Stimulated activated CD4-positive, alpha-beta T cell treated with anti-CD3 and anti-CD28 coated beads, Interleukin-15, amount 100 ng/mL, for 48 hours (primary cell): Measurements from ENCODE around the gene ZNF501.

Experiments used
- DNase-seq, 2 donors: peaks; one replicate each; pipeline ENCODE4 v3.0.0-alpha.2; 2020; ENCODE audit warnings: low read depth in 2 of 2

Gene ZNF501

DNA sequence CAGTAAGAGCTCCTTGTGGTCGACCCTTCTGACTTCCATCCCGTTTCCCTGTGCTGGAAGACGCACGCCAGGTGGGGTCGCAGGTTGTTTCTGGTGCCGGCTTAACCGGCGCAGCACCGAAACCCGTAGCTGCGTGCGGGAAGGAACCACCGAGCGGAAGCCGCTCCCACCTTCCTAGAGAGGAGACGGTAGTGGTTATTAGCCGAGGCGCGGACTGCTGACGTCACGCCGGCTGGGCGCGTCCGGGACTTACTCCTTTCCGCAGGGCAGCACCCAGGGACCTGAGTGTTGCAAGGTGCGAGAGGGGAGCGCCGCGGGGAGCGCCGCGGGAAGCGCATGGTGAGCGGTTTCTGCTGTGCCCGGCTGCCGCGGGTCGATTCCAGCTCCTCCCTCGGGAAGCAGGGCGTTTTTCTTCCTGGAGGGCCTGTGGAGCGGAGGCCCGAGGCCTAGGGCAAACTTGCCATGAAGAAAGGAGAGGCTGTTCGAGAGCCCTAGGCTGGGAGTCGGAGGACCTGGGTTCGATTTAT is at the start of gene ZNF501:
ZNF501 (plus strand) TSS at position 252 of the 527 bp plus-strand sequence. CDS start 4,787 bp downstream, outside the sequence.
- peak; percentile 82 to 83 for DNase-seq

DNA sequence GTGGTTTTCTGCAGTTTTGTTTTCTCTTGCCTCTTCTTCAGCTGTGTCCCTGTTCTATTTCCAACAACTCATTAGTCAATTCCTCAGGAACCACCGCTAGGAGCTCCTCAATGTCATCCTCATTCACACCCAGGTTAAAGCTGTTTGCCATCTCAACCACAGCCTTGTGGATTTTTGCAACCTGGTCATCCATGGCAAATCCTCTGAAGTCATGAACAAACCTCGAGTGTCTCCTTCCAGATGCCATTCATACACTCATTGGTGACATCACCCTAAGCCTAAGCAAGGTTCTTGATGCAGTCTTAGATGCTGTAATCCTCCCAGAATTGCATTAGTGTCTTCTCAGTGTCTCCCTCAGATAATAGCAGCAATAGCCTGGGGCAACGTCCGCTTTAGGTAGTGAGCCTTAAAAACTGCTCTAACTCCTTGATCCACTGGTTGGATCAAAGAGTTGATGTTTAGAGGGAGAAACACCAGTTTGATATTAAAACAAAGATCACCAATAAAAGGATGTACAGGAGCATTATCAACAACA is 48.4 kb upstream of the ZNF501 start:
- no peak for DNase-seq

DNA sequence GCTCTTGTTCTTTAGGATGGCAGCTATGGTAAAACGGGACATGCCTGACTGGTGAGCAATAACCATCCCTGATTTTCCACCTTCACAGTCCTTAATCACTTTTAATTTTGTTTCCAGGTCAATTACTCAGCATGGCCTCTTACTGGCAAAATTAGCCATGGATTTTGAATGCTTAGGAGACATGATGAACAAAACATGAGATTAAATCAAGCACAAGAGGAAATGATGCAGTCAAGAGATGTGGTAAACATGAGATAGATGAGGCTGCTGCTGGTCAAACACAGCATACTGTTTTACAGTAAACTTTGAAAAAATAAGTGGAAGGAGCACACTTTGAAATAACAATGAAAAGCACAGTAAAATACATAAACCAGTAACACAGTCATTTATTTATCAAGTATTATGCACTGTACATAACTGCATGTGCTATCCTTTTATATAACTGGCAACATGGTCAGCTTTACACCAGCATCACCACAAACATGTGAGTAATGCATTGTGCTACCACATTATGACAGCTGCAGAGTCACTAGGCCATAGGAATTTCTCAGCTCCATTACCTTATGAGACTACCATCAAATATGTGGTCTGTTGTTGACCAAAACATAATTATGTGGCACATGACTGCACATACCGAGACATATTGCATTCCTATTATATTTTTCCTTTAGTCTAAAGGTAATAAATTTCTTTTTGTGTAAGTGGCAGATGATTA is 47.1 kb upstream of the ZNF501 start:
- no peak for DNase-seq

DNA sequence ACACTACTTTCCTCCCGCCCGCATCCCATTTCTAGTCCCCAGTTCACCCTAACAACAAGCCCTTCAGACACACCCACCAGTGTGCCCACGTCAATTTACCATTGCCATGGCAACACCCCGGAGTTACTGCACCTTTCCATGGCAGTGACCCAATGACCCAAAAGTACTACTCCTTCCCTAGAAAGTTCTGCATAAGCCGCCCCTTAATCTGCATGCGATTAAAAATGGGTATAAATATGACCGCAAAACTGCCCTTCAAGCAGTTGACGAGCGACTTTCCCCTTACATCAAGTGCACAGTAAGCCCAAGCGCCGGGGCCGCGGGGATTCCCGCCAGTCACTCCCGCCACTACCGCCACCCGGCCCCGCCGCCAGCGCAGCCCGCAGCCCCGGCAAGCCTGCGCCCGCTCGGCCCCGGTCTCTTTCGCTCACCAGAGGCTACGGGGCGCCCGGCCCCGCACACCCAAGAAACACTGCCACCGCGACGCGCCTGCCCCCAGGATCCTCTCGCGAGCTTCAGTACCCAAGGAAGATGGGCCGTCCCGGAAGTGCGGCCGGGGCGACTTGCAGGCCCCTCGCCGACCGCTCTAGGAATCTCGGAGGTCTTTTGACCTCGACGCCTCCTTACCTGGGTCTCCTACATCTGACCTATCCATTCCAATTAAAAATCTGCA is 44.2 kb upstream of the ZNF501 start:
- DNase-seq = peak; percentile 48

DNA sequence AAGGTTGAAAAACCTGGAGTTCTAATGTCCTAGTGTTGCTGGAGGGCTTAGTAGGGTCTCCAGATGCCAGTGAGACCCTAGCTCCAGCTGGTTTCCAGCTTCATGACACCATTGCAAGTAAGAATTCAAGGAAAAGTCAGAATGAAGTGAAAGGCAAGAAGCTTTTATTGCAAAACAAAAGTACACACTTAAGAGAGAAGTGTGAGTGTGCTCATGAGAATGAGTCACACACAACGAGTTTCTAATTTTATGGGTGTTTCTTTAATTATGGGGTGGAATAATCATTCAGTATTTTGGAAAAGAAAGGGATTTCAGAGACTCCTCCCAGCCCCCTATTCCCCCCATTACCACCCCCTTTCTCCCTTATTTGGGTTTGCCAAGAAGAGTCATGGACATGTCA is 41.5 kb upstream of the ZNF501 start:
- no peak for DNase-seq

DNA sequence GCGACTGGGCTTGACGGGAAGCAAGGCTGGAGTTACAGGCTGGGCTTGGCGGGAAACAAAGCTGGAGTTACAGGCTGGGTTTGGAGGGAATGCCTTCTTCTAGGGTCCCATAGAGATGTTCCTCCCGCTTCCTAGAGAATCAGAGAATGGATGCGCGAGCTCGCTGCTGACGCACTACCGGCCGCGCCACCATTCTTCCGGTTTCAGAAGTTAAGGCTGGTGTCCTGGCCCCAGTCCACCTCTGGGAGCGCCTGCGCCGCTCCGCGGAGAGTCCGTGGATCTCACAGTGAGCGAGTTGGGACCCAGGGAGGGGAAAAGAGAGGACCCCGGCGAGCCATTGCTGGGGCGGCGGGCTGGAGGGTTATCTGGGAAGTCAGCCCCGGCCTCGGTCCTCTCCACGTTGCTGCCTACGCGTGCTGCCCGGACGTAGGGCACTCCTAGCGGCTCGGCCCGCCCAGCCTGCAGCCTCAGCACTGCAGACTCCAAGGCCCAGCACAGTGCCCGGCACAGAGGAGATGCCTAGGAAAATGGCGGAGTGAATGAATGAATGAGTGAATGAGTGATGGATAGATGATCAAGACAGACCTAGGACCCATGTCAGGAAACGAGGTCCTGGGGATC is 16.9 kb upstream of the ZNF501 start, which contains the start of gene ZNF502:
ZNF502 (plus strand) TSS at position 206 of the 621 bp plus-strand sequence. CDS start 7,602 bp downstream, outside the sequence.
- peak; percentile 41 to 43 for DNase-seq

DNA sequence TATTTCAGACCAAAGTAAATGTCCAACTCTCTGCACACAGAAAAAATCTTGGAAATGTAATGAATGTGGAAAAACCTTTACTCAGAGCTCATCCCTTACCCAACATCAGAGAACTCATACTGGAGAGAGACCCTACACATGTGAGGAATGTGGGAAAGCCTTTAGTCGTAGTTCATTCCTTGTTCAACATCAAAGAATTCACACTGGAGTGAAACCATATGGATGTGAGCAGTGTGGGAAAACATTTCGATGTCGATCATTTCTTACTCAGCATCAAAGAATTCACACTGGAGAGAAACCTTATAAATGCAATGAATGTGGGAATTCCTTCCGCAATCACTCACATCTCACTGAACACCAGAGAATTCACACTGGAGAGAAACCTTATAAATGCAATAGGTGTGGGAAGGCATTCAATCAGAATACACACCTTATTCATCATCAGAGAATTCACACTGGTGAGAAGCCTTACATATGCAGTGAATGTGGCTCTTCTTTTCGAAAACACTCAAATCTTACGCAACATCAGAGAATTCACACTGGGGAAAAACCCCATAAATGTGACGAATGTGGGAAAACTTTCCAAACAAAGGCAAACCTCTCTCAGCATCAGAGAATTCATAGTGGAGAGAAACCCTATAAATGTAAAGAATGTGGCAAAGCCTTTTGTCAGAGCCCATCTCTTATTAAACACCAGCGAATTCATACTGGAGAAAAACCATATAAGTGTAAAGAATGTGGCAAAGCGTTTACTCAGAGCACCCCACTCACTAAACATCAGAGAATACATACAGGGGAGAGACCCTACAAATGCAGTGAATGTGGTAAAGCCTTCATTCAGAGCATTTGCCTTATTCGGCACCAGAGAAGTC is 8.0 kb upstream of the ZNF501 start:
- DNase-seq = no peak

DNA sequence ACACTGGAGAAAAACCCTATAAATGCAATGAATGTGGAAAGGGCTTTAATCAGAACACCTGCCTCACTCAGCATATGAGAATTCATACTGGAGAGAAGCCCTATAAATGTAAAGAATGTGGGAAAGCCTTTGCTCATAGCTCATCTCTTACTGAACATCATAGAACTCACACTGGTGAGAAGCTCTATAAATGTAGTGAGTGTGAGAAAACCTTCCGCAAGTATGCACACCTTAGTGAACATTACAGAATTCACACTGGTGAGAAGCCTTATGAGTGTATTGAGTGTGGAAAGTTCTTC is 7.4 kb upstream of the ZNF501 start:
- DNase-seq = no peak

DNA sequence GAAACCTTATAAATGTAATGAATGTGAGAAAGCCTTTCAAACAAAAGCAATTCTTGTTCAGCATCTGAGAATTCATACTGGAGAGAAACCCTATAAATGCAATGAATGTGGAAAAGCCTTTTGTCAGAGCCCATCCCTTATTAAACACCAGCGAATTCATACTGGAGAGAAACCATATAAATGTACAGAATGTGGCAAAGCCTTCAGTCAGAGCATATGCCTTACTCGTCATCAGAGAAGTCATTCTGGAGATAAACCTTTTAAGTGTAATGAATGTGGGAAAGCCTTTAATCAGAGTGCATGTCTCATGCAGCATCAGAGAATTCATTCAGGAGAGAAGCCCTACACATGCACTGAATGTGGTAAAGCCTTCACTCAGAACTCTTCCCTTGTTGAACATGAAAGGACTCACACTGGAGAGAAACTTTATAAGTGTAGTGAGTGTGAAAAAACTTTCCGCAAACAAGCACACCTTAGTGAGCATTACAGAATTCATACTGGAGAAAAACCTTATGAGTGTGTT is 5.3 kb downstream of the ZNF501 start:
- no peak for DNase-seq

DNA sequence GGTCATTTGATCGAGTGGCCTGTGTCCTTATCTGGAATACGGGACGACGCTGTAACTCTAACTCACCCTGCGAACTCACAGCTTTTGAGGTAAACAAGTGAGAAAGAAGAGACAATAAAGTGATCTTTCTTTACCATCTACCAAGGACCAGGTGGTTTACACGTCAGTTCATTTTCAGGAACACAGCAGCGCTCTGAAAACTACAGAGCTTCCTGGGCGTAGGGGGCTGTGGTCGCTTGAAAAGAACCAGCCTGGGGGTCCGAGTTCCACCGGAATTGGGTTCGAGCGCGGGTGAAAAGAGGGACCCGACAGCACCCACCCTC is 31.6 kb downstream of the ZNF501 start:
- no peak for DNase-seq

DNA sequence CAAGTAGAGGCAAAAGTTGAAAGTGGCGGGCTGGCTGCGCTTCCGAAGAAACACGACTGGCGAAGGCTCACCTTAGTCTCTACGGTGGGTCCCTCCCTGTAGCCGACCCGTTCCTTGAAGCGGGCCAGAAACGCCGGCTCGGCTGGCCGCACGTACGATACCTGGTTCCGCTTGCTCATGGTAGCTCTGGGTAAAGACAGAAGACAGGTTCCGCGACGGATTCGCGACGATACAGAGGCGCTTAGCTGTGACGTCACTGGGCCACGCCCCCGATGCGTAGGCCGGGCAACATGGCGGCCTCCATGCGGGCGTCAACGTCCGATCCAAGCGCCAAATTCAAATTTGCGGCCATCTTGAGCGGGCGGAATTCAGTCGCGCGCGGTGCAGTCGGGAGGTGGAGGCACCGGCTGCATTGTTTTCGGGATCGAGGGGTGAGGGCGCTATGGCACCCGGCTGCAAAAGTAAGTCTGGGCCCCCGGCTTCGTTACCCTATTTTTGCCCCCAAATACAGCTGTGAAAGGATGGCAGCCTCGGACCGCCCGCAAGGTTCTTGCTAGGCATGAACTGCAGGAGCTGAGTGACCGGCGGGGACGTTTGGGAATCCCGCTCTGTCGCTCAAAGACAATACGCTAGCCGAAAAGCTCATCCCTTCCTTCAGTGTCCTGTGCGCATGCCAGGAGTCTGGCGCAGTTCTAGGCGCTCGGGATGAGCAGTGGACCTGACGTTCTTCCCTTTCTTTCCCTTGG is 32.2 kb downstream of the ZNF501 start, which contains the start of the genes KIAA1143 and KIF15:
KIAA1143 (minus strand) TSS at position 196 of the 746 bp plus-strand sequence; CDS start at position 179, 17 bp downstream.
KIF15 (plus strand) TSS at position 371 of the 746 bp plus-strand sequence; CDS start at position 443, 72 bp downstream.
- DNase-seq = peak; percentile 93 to 97

DNA sequence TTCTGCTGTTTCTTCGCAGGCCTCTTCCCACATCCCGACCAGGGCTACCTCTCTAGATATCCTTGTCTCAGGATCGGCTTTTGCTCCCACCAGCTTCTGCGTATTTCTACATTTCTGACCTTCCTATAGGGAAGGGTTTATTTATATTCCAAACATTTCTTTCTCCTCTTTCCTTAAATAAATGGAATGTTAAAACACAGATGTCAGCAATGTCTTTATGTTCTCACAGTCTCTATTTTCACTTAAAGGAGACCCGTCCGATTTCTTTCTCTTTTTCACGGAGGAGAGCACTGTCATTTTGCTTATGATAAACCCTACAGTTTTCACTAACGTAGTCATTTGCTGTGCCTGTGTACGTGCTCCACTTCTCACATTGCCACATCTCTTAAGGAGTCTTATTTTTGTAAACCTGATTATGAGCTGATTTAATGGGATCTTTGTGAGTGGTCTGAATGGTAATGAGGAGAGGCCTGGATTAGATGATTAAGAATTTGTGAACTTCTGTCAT is 32.8 kb downstream of the ZNF501 start:
- DNase-seq = no peak

DNA sequence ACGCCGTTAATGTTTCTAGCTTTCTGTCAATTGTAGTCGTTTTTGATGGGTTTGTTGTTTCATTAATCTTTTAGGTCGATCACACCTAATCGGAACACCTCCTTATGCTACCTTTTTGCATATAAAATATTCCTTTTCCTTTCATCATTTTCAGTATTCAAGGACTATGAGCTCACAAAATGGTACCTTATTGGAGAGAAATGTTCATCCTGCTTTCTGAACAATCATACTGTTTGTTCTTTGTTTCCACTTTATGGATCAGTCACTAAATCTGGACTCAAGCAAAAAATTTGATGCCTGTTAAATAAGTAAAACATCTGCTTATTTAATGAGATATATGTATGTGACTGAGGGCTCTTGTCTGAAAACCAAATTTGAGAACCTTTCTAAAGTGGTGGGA is 33.3 kb downstream of the ZNF501 start:
- DNase-seq = no peak

DNA sequence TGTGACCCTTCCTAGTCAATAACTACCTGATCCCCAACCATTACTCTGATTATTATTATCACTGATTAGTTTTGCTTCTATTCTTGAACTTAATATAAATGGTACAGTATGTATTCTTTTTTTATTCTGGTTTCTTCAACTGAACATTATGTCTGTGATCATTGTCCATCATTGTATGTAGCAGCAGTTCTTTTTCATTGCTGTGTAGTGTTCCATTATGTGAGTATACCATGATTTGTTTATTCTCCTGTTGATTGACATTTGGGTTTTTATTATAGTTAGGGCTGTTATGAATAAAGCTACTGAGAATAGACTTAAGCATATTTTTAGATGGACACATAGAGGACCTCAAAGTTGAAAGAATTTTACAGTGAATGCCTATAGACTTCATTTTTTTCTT is 34.8 kb downstream of the ZNF501 start:
- DNase-seq = no peak

DNA sequence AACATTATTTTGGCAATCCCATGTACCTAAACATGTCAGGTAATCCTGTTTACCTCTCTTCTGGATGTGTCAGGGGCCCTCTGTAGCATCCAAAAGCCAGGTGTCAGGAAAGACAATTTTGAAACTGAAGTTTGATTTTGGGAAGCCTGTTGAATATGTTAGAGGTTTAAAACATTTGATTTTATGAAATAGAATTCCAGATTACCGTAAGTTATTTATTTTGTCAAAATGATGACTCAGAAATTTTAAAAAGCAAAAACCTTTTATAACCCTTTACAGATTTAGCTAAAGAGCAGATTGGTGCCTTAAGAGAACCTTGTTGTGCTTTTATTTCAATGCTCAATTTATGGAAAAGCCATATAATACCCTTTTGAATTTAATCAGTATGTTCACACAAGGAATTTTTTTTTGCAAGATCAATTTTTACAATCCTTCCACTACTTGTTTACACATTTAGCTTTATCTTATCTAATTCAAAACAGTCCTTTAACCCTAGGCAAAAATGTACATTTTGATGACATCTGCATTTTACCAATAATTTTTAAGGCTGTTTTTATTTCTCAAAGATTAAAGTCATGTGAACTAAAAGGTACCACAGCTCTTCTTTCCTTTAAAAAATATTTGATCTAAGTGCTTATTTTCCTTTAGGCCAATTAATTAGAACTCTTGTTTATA is 42.1 kb downstream of the ZNF501 start:
- DNase-seq = no peak

DNA sequence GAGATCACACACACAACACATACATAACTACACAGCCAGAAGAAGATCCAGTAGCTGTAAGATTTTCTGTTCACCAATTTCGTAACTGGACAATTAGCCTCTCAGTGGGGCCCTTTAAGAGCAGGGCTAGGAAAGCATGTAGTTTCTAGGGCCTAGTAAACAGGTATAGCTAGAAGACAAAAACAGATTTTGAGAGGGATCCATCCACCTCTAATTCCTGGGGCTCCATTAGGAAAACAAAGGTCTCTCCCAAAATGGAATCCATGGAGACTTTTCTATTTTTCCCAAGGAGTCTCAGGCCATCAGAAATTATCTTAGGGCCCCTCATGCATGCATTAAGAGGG is 42.6 kb downstream of the ZNF501 start:
- DNase-seq = no peak

DNA sequence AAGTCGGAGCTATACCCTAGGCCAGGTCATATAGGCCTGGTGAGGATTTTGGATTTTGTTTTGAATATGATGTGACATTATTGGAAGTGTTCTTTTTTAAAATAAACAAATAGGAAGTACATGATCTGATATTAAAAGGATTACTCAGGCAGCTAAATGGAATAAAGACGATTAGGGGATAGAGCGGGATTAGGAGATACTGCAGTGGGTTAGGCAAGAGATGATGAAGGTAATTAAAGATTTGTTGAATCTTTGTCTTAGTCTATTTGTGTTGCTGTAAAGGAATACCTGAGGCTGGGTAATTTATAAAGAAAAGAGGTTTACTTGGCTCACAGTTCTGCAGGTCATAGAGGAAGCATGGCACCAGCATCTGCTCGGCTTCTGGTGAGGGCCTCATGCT is 53.5 kb downstream of the ZNF501 start:
- DNase-seq = no peak
